Measurements from ENCODE around the gene OCRL. TPM values are rescaled to one million over a fixed set of nuclear protein-coding genes. Genes with fewer than 3 reads are reported as not detected.

Gene OCRL
- total and polyA plus RNA-seq, 2 of the 13 experiments (the other 11 are each of a cell fraction or from before 2014, with no cell fraction given) = 13.4 to 32.0 TPM

DNA sequence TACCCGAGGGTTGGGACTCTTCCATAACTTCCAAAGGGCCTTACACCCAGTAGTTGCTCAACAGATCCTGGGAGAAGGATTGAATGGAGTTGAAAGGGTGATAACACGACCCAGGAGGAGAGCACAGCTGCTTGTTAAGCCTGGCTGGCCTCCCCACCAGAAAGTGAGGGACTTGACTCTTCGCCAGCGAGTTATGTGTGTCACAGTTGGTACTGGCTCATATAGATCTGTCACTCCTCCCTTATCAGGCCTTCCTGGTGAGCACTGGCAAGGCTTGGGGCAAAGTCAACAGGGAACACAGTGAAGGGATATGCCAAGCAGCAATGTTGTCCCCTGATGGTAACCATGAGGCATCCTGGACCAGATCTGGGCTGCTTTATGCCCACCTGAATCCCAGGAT is 78.9 kb downstream of the OCRL start:
- Histone ChIP-seq H3K36me3 (replicated peaks in 1 of 2; ENCODE audit: control insufficient read depth in 1 of 2, insufficient read depth in 2 of 2, low read length in 2 of 2) (no peaks in the 10 kb centered on the region), H3K9ac (ENCODE audit: insufficient read depth, low read depth, low read length) (no peak overlapping the region), H2AFZ (ENCODE audit: low read length) (no peak overlapping the region), H4K20me1 (ENCODE audit: insufficient read depth, low read length) (no peaks in the 10 kb centered on the region), H3K4me3 (replicated peaks in 1 of 3; ENCODE audit: insufficient read depth in 1 of 3, low read depth in 2 of 3, low read length in 3 of 3) (no peak overlapping the region), H3K4me1 (ENCODE audit: insufficient read depth, low read length) (peaks cover 16% of the 10 kb centered on the region), H3K27ac (ENCODE audit: extremely low read length, insufficient read depth, low read length) (no peak overlapping the region), H3K79me2 (ENCODE audit: insufficient read depth, low read length) (no peaks in the 10 kb centered on the region), H3K4me2 (ENCODE audit: low read depth, low read length) (no peak overlapping the region), H3K27me3 (ENCODE audit: control insufficient read depth in 1 of 2, insufficient read depth in 2 of 2, low read length in 2 of 2) (no peaks in the 10 kb centered on the region), H3K9me3 (ENCODE audit: low read length) (no peaks in the 10 kb centered on the region)
- ATAC-seq (no peak), DNase-seq (ENCODE audit: low spot score) (no peak), FAIRE-seq (no peak)
- intact Hi-C loops (cut with micrococcal nuclease; ENCODE audit: unreplicated experiment) = no loop called here
- in situ Hi-C loops (cut with HindIII; ENCODE audit: extremely low pct_ligation_motif_present, low pct_unique_long_range_greater_than_20kb) = loop anchor here (25.0 kb wide), 1 partner anchor 443 kb away; no protein-coding TSS in a partner anchor
- ChIA-PET POLR2A (no interaction called here), CTCF (ENCODE audit: low intra/inter-chr PET ratio, low total read pairs) (no interaction called here)
- 0% methylated on average over 1 of the region's 4 CpGs for WGBS (ENCODE audit: low lambda C conversion rate)
- BruUV-seq (replicated peaks) = no TSS peak
- TF ChIP-seq SIX4 (CRISPR knock-in tag; IDR thresholded peaks at IDR 0.05) (no peak), SRF (IDR thresholded peaks at IDR 0.05; ENCODE audit: low read depth, low read length) (no peak), SYNCRIP (IDR thresholded peaks at IDR 0.05; ENCODE audit: insufficient read depth, low read depth, low read length) (no peak), ZNF510 (CRISPR knock-in tag; IDR thresholded peaks at IDR 0.05; ENCODE audit: low read depth) (no peak)

DNA sequence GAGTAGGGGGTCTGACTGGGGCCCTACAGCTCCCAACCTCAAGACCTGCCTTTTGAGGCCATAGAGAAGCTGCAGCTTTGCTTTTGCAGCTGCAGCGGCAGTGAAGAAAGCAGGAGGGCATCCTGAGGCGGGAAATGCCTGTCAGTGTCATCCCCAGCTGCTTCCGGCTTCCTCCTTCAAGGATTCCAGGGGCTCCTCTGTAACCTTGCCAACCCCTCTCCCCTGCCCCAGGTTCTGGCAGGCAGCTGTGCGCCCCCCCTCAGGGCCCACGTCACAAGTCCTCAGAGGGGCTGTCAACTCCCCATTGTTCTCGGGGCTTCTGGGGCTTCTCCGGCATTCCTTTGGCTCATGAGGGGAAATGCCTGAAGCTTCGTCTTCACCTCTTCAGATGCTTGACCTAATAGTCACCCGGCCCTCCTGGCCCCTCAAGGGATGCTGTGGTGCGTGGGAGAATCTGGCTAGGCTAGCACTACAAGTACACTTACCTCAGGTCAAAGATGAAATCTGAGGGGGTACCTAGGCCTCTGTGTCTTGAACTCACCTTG is 82.8 kb downstream of the OCRL start:
- ChIA-PET POLR2A (no interaction called here), CTCF (ENCODE audit: low intra/inter-chr PET ratio, low total read pairs) (no interaction called here)
- no peaks in the 10 kb centered on the region for H3K27me3 ChIP-seq (ENCODE audit: control insufficient read depth in 1 of 2, insufficient read depth in 2 of 2, low read length in 2 of 2)
- no TSS peak for BruUV-seq (replicated peaks)
- H3K79me2 ChIP-seq (ENCODE audit: insufficient read depth, low read length) = no peaks in the 10 kb centered on the region
- no peak overlapping the region for H2AFZ ChIP-seq (ENCODE audit: low read length)
- H3K4me3 ChIP-seq (replicated peaks in 1 of 3; ENCODE audit: insufficient read depth in 1 of 3, low read depth in 2 of 3, low read length in 3 of 3) = no peak overlapping the region
- DNase-seq (ENCODE audit: low spot score) = no peak
- ATAC-seq = no peak
- intact Hi-C loops (cut with micrococcal nuclease; ENCODE audit: unreplicated experiment) (no loop called here), in situ Hi-C loops (cut with HindIII; ENCODE audit: extremely low pct_ligation_motif_present, low pct_unique_long_range_greater_than_20kb) (loop anchor here (25.0 kb wide), 1 partner anchor 439 kb away; no protein-coding TSS in a partner anchor)
- H4K20me1 ChIP-seq (ENCODE audit: insufficient read depth, low read length) = no peaks in the 10 kb centered on the region
- no peaks in the 10 kb centered on the region for H3K36me3 ChIP-seq (replicated peaks in 1 of 2; ENCODE audit: control insufficient read depth in 1 of 2, insufficient read depth in 2 of 2, low read length in 2 of 2)
- FAIRE-seq = no peak
- H3K27ac ChIP-seq (ENCODE audit: extremely low read length, insufficient read depth, low read length) = no peak overlapping the region
- no CpG with 5 or more reads among the region's 10 CpGs for WGBS (ENCODE audit: low lambda C conversion rate)
- H3K4me2 ChIP-seq (ENCODE audit: low read depth, low read length) = no peak overlapping the region
- H3K4me1 ChIP-seq (ENCODE audit: insufficient read depth, low read length) = peaks cover 4% of the 10 kb centered on the region; the same call in 1 of the 2 replicates
- H3K9ac ChIP-seq (ENCODE audit: insufficient read depth, low read depth, low read length) = no peak overlapping the region
- H3K9me3 ChIP-seq (ENCODE audit: low read length) = no peaks in the 10 kb centered on the region
- TF ChIP-seq TEAD2 (CRISPR knock-in tag; IDR thresholded peaks at IDR 0.05) = no peak
- TF ChIP-seq ZNF839 (CRISPR knock-in tag; IDR thresholded peaks at IDR 0.05; ENCODE audit: borderline replicate concordance) = no peak
- no peak for TF ChIP-seq ZNF235 (CRISPR knock-in tag; IDR thresholded peaks at IDR 0.05; ENCODE audit: borderline replicate concordance)
- no peak for TF ChIP-seq ADNP (CRISPR knock-in tag; IDR thresholded peaks at IDR 0.05)
- TF ChIP-seq CBX1 (IDR thresholded peaks at IDR 0.05; ENCODE audit: low read depth) = no peak
- no peak for TF ChIP-seq KLF11 (CRISPR knock-in tag; IDR thresholded peaks at IDR 0.05)
- TF ChIP-seq CAMTA2 (CRISPR knock-in tag; IDR thresholded peaks at IDR 0.05; ENCODE audit: borderline replicate concordance) = no peak
- TF ChIP-seq TBX3 (IDR thresholded peaks at IDR 0.05; ENCODE audit: borderline replicate concordance) = no peak
- no peak for TF ChIP-seq SMAD3 (CRISPR knock-in tag; IDR thresholded peaks at IDR 0.05)
- TF ChIP-seq YY1 (IDR thresholded peaks at IDR 0.05; ENCODE audit: insufficient read depth, insufficient replicate concordance, low read depth, low read length) = no peak
- no peak for TF ChIP-seq YEATS4 (CRISPR knock-in tag; IDR thresholded peaks at IDR 0.05; ENCODE audit: borderline replicate concordance)
- no peak for TF ChIP-seq HCFC1 (IDR thresholded peaks at IDR 0.05; ENCODE audit: low read depth, low read length)
- no peak for TF ChIP-seq MATR3 (CRISPR knock-in tag; IDR thresholded peaks at IDR 0.05)
- no peak for TF ChIP-seq ZNF766 (CRISPR knock-in tag; IDR thresholded peaks at IDR 0.05; ENCODE audit: borderline replicate concordance)
- TF ChIP-seq EEA1 (CRISPR knock-in tag; IDR thresholded peaks at IDR 0.05; ENCODE audit: borderline replicate concordance) = no peak
- no peak for TF ChIP-seq GTF3A (CRISPR knock-in tag; conservative IDR thresholded peaks at IDR 0.05)
- no peak for TF ChIP-seq ZBTB3 (CRISPR knock-in tag; IDR thresholded peaks at IDR 0.05; ENCODE audit: borderline replicate concordance, low read depth)

All from HepG2 (cell line).